ENCODE data around the gene APOBEC3F.
"Not testable (repeated sequence)": the region's sequence is repeated elsewhere in the genome, so short reads cannot be mapped to it uniquely, and the experiment has no call there.

- not testable (repeated sequence) for TF ChIP-seq POLR2AphosphoS5, CTCF, EP300, POLR2A (IDR thresholded peaks at IDR 0.05)
Measured at GRCh38 chr22:39045136-39045535, 4.5 kb downstream of the APOBEC3F start.

Data from stomach (tissue), 4 donors.